Type B pancreatic cell (in vitro differentiated cells): ENCODE results near the gene DDX60. TPM values are rescaled to one million over a fixed set of nuclear protein-coding genes. Genes with fewer than 3 reads are reported as not detected.

ENCODE experiments used
- DNase-seq: peaks from one replicate; pipeline ENCODE4 v3.0.0; 2021; ENCODE audit warnings: mixed read lengths; ENCODE audit not compliant: unreplicated experiment; ENCODE audit errors: extremely low spot score
- H3K27ac Mint-ChIP-seq: 2 replicates; pipeline ENCODE4 v1.8.0; 2021; ENCODE audit warnings: mild to moderate bottlenecking, mixed read lengths
- H3K27me3 Mint-ChIP-seq: 2 replicates; pipeline ENCODE4 v1.8.0; 2021; ENCODE audit warnings: mixed read lengths
- H3K36me3 Mint-ChIP-seq: 2 replicates; pipeline ENCODE4 v1.8.0; 2021; ENCODE audit warnings: mixed read lengths
- H3K4me1 Mint-ChIP-seq: one replicate; pipeline ENCODE4 v1.8.0; 2021; ENCODE audit warnings: mixed read lengths; ENCODE audit not compliant: unreplicated experiment
- H3K4me3 Mint-ChIP-seq: 2 replicates; pipeline ENCODE4 v1.8.0; 2021; ENCODE audit warnings: mild to moderate bottlenecking, mixed read lengths
- H3K9me3 Mint-ChIP-seq: 2 replicates; pipeline ENCODE4 v1.8.0; 2021; ENCODE audit warnings: mixed read lengths
- total RNA-seq: library from RNA; stranded (reverse); gene quantifications from 2 replicates; pipeline ENCODE4 v1.2.1, GENCODE V29; 2021; ENCODE audit warnings: low replicate concordance
- TF ChIP-seq, protein P1 (sequence below): fragments of 200-600 bp; sonication (generic); conservative IDR thresholded peaks from 2 replicates; pipeline ENCODE4 v1.5.0; 2021; ENCODE audit warnings: antibody characterized with exemption, mild to moderate bottlenecking

DDX60 gene
- total RNA-seq, 1 donor from 2014 or later, result 8.7 TPM

DNA sequence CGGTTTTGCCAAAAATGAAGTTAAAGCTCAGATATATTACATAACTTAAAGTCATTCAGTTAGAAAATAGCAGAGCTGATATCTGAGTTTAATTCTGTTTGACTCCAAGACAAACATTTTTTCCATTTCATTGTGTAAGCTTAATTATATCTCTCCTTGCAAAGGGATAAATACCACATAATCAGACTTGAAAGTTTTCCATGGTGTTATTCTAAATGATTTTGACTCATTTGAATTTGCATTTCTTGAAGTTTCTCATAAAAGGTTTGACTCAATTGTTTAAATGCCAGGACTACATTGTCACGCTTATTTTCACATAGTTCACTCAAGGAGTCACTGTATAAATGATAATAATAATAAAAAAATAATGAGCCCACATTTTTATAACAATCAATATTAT, 39.4 kb upstream of the DDX60 start:
- Mint-ChIP-seq H3K4me1 (no peaks in the 10 kb centered on the region), H3K4me3 (no peak overlapping the region)

DNA sequence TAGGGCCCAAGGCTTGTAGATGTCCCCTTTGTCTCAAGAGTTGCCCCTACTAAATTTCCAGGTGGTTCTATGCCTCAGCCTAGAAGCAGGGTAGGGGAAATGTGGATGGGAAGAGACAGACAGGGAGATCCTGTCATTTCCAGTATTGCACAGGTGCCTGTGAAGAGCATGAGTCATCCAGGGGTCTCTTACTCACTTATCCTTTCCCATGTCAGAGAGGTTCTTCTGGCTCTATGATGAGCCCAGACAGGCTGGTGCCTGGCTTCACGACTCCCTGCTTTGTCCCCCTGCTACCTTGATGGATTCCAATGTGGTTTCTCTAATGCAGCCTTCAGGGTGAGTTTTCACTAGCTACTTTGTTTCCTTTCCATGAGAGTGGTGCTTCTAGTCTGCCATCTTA, 35.2 kb upstream of the DDX60 start:
- no peaks in the 10 kb centered on the region for H3K36me3 Mint-ChIP-seq
- no peak overlapping the region for H3K27ac Mint-ChIP-seq
- H3K4me1 Mint-ChIP-seq, result no peaks in the 10 kb centered on the region
- H3K9me3 Mint-ChIP-seq, result no peaks in the 10 kb centered on the region
- H3K4me3 Mint-ChIP-seq, result no peak overlapping the region
- H3K27me3 Mint-ChIP-seq, result no peaks in the 10 kb centered on the region
- TF ChIP-seq, protein P1, sequence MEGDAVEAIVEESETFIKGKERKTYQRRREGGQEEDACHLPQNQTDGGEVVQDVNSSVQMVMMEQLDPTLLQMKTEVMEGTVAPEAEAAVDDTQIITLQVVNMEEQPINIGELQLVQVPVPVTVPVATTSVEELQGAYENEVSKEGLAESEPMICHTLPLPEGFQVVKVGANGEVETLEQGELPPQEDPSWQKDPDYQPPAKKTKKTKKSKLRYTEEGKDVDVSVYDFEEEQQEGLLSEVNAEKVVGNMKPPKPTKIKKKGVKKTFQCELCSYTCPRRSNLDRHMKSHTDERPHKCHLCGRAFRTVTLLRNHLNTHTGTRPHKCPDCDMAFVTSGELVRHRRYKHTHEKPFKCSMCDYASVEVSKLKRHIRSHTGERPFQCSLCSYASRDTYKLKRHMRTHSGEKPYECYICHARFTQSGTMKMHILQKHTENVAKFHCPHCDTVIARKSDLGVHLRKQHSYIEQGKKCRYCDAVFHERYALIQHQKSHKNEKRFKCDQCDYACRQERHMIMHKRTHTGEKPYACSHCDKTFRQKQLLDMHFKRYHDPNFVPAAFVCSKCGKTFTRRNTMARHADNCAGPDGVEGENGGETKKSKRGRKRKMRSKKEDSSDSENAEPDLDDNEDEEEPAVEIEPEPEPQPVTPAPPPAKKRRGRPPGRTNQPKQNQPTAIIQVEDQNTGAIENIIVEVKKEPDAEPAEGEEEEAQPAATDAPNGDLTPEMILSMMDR, result no peak
- no peak for DNase-seq

More for the DNA sequence above, 39.4 kb upstream of the DDX60 start:
- no peak for DNase-seq
- H3K27me3 Mint-ChIP-seq, result no peaks in the 10 kb centered on the region
- H3K9me3 Mint-ChIP-seq, result no peaks in the 10 kb centered on the region
- no peaks in the 10 kb centered on the region for H3K36me3 Mint-ChIP-seq
- no peak overlapping the region for H3K27ac Mint-ChIP-seq
- TF ChIP-seq, protein P1, result no peak

- Mint-ChIP-seq H3K27ac (no peak overlapping the region), H3K4me1 (no peaks in the 10 kb centered on the region), H3K4me3 (no peak overlapping the region), H3K27me3 (no peaks in the 10 kb centered on the region), H3K36me3 (no peaks in the 10 kb centered on the region), H3K9me3 (no peaks in the 10 kb centered on the region)
- TF ChIP-seq, protein P1, result no peak
- DNase-seq, result no peak
These were observed 19.0 kb upstream of the DDX60 start for GRCh38 chr4:168337550-168337940.

GRCh38 chr4:168336837-168337549, 18.4 kb upstream of the DDX60 start:
- TF ChIP-seq, protein P1, result no peak
- no peak overlapping the region for H3K4me3 Mint-ChIP-seq
- H3K27me3 Mint-ChIP-seq, result no peaks in the 10 kb centered on the region
- no peaks in the 10 kb centered on the region for H3K36me3 Mint-ChIP-seq
- H3K27ac Mint-ChIP-seq, result no peak overlapping the region
- no peaks in the 10 kb centered on the region for H3K9me3 Mint-ChIP-seq
- H3K4me1 Mint-ChIP-seq, result no peaks in the 10 kb centered on the region
- DNase-seq, result no peak

DNA sequence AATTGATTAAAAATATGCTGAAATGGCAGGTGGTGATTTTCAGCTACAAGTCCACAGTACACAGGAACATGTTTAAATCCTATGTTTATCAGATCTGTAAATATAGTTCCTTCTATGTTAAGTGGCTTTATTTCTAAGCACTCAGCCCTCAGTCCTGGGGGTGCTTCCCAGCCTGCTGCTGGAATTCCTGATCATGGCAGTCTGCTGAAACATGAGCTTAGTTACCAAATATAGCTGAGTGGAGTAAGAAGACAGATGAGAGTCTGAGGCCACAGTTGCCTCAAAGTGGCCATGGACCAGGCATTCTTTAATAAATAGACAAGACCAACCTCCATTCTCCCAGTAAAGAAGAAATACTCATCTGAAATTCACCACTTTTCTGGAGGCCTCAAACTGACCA, 17.1 kb upstream of the DDX60 start:
- Mint-ChIP-seq H3K27me3 (no peaks in the 10 kb centered on the region), H3K36me3 (no peaks in the 10 kb centered on the region), H3K27ac (no peak overlapping the region), H3K4me1 (no peaks in the 10 kb centered on the region), H3K9me3 (no peaks in the 10 kb centered on the region), H3K4me3 (no peak overlapping the region)
- DNase-seq, result no peak
- TF ChIP-seq, protein P1, result no peak
